Measurements from ENCODE around the gene ARHGAP10.

DNA sequence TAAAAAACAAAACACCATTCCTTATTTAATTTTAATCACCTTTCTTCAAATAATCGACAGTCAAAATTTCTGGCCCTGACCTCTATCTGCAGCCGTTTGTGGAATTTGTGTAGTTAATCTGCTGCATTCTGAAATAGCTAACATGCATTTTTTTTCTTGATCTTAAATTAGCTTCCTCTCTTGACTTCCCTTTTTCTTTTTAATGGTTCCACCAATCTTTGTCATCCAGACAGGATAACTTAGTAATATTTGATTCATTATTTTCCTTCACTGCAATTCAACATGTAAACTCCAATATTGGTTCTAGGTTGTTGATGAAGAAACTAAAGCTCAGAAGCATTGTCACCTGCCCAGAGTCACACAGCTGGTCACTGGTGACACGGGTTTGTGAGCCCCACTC lies 77.3 kb downstream of the ARHGAP10 start:
- TF ChIP-seq CTCF (conservative IDR thresholded peaks at IDR 0.05; ENCODE audit: low read depth, low read length) (no peak), EZH2phosphoT487 (IDR thresholded peaks at IDR 0.05; ENCODE audit: borderline replicate concordance, low read length) (no peak), EZH2 (IDR thresholded peaks at IDR 0.05; ENCODE audit: low read length, unreplicated experiment) (no peak)
